GM12878 (cell line): ENCODE results near the gene DLG2. TPM values are rescaled to one million over a fixed set of nuclear protein-coding genes. Genes with fewer than 3 reads are reported as not detected.

ENCODE experiments used
- ATAC-seq: fragments of 200-7000 bp; cut with Tn5 transposase; 3 replicates; pipeline ENCODE4 v1.9.1; 2020; ENCODE audit warnings: mild to moderate bottlenecking, moderate library complexity
- BruUV-seq: library from RNA; stranded (reverse); fragments of 400-500 nt; replicated peaks from 2 replicates; lab custom pipeline; 2021; lab: Mats Ljungman, UMichigan
- CTCF ChIA-PET: fragments of 300-600 bp; sonication (Branson Sonifier 250); formaldehyde crosslinking; extraction: SDS; loops from one replicate; lab custom pipeline; 2021; ENCODE audit warnings: inconsistent platforms; lab: Yijun Ruan, JAX
- POLR2A ChIA-PET: fragments of 350-600 bp; formaldehyde crosslinking; extraction: SDS; loops from one replicate; lab custom pipeline; 2021; ENCODE audit warnings: inconsistent platforms; lab: Charles Lee
- RAD21 ChIA-PET: fragments of 300-600 bp; sonication (Branson Sonifier 250); formaldehyde crosslinking; loops from one replicate; lab custom pipeline; 2023; ENCODE audit warnings: antibody characterized with exemption; ENCODE audit not compliant: unreplicated experiment; lab: Charles Lee
- SMC1A ChIA-PET: fragments of 300-600 bp; sonication (Branson Sonifier 250); formaldehyde crosslinking; loops from one replicate; lab custom pipeline; 2023; ENCODE audit not compliant: unreplicated experiment, uncharacterized antibody; lab: Charles Lee
- DNase-seq: peaks from one replicate; pipeline ENCODE4 v3.0.0-alpha.2; 2011; ENCODE audit warnings: low read depth, low spot score
- FAIRE-seq: peaks from 3 replicates; lab custom pipeline; 2011; peaks lifted over from hg19 to GRCh38; lab: Jason Lieb, UNC
- H2AFZ ChIP-seq: 2 replicates; pipeline ENCODE4 v1.6.0; 2011; ENCODE audit warnings: low read depth, low read length, control low read depth; ENCODE audit not compliant: control insufficient read depth
- H3K27ac ChIP-seq: 2 replicates; pipeline ENCODE4 v1.5.1; 2011; ENCODE audit warnings: control low read depth; ENCODE audit not compliant: control insufficient read depth, insufficient read depth
- H3K27me3 ChIP-seq, 2 experiments: replicated peaks in 1 of 2; 2 replicates each; pipeline versions ENCODE4 v1.6.0 to v1.6.1; 2011; ENCODE audit warnings: low read length in 1 of 2; ENCODE audit not compliant: control insufficient read depth in 2 of 2, insufficient read depth in 2 of 2
- H3K36me3 ChIP-seq, 2 experiments: 2 replicates each; pipeline ENCODE4 v1.5.1; 2011; ENCODE audit warnings: low read length in 1 of 2; ENCODE audit not compliant: control insufficient read depth in 2 of 2, insufficient read depth in 2 of 2
- H3K4me1 ChIP-seq: 2 replicates; pipeline ENCODE4 v1.6.1; 2011; ENCODE audit warnings: mild to moderate bottlenecking, low read length, moderate library complexity, mixed read lengths; ENCODE audit not compliant: control insufficient read depth, insufficient read depth
- H3K4me2 ChIP-seq: 2 replicates; pipeline ENCODE4 v1.6.0; 2011; ENCODE audit warnings: control low read depth; ENCODE audit not compliant: control insufficient read depth, insufficient read depth
- H3K4me3 ChIP-seq: fragments of 200-600 bp; sonication (generic); 2 replicates; pipeline ENCODE4 v1.5.1; 2016
- H3K79me2 ChIP-seq: 2 replicates; pipeline ENCODE4 v1.6.0; 2011; ENCODE audit warnings: low read length; ENCODE audit not compliant: control insufficient read depth, insufficient read depth
- H3K9ac ChIP-seq: 2 replicates; pipeline ENCODE4 v1.8.0; 2011; ENCODE audit warnings: low read length, control low read depth, mixed read lengths; ENCODE audit not compliant: control insufficient read depth, insufficient read depth
- H3K9me3 ChIP-seq: replicated peaks from 3 replicates; pipeline ENCODE4 v1.5.1; 2011; ENCODE audit warnings: mild to moderate bottlenecking, low read length; ENCODE audit not compliant: control insufficient read depth, insufficient read depth
- H4K20me1 ChIP-seq: 2 replicates; pipeline ENCODE4 v1.6.0; 2011; ENCODE audit not compliant: control insufficient read depth, insufficient read depth
- CBX3 ChIP-seq: fragments of 200-600 bp; sonication (generic); IDR thresholded peaks from 2 replicates; pipeline ENCODE4 v1.6.1; 2016; ENCODE audit warnings: low read depth, borderline replicate concordance
- DPF2 ChIP-seq: fragments of 450-650 bp; IDR thresholded peaks from 2 replicates; pipeline ENCODE4 v1.6.1; 2017; ENCODE audit warnings: mild to moderate bottlenecking
- E4F1 ChIP-seq: fragments of 450-650 bp; IDR thresholded peaks from 2 replicates; pipeline ENCODE4 v1.6.1; 2018; ENCODE audit warnings: borderline replicate concordance, mild to moderate bottlenecking; ENCODE audit not compliant: partially characterized antibody
- HDAC6 ChIP-seq: fragments of 200-600 bp; sonication (generic); IDR thresholded peaks from one replicate; pipeline ENCODE4 v1.8.0; 2017; ENCODE audit warnings: antibody characterized with exemption; ENCODE audit not compliant: unreplicated experiment
- IRF4 ChIP-seq: IDR thresholded peaks from 2 replicates; pipeline ENCODE4 v1.6.1; 2011; ENCODE audit warnings: low read depth, low read length
- JUNB ChIP-seq: IDR thresholded peaks from 2 replicates; pipeline ENCODE4 v1.6.1; 2016; ENCODE audit warnings: antibody characterized with exemption, mild to moderate bottlenecking
- KDM1A ChIP-seq: fragments of 200-600 bp; sonication (generic); IDR thresholded peaks from 2 replicates; pipeline ENCODE4 v1.6.1; 2016; ENCODE audit warnings: borderline replicate concordance
- NR2F1 ChIP-seq: fragments of 450-650 bp; conservative IDR thresholded peaks from 2 replicates; pipeline ENCODE4 v1.6.1; 2017; ENCODE audit warnings: mild to moderate bottlenecking
- POU2F2 ChIP-seq: IDR thresholded peaks from 3 replicates; pipeline ENCODE4 v1.6.1; 2011; ENCODE audit warnings: low read depth, mild to moderate bottlenecking, low read length, borderline replicate concordance
- TCF12 ChIP-seq: IDR thresholded peaks from 2 replicates; pipeline ENCODE4 v1.6.1; 2011; ENCODE audit warnings: low read depth, mild to moderate bottlenecking, low read length
- YBX1 ChIP-seq: fragments of 450-650 bp; IDR thresholded peaks from 2 replicates; pipeline ENCODE4 v1.6.1; 2016; ENCODE audit warnings: antibody characterized with exemption
- ZBED1 ChIP-seq: IDR thresholded peaks from 2 replicates; pipeline ENCODE4 v1.6.1; 2016; ENCODE audit warnings: borderline replicate concordance
- ZNF622 ChIP-seq: fragments of 450-650 bp; IDR thresholded peaks from 2 replicates; pipeline ENCODE4 v1.6.1; 2017; ENCODE audit warnings: mild to moderate bottlenecking, inconsistent platforms
- WGBS: methylation state at CpG from one replicate; pipeline ENCODE4 v1.1.6; 2016; ENCODE audit warnings: low lambda C conversion rate; ENCODE audit not compliant: insufficient replicate concordance, insufficient coverage; ENCODE audit errors: missing lambda C conversion rate; 5-methylcytosine and 5-hydroxymethylcytosine counted together
- in situ Hi-C: fragments of 300-500 bp; cut with MboI; formaldehyde crosslinking; loops from 9 replicates; pipeline ENCODE4 v1.14.3; 2018; ENCODE audit warnings: mixed read lengths
- intact Hi-C: fragments of 100-400 bp; cut with micrococcal nuclease; formaldehyde crosslinking; loops from one replicate; pipeline ENCODE4 v1.14.2; 2022; ENCODE audit not compliant: unreplicated experiment
- polyA plus RNA-seq, 11 experiments: library from polyadenylated mRNA; depleted of rRNA in 4 of 11; unstranded in 6 of 11; stranded (reverse) in 5 of 11; fragments of >200 nt; fragmentation: Nextera tagmentation in 4 of 11; fragmentation: Illumina TruSeq in 1 of 11; extraction: Ambion mirVana in 4 of 11; extraction: Trizol in 1 of 11; gene quantifications; 1 replicate in 1 of 11; 2 replicates in 10 of 11; pipeline versions ENCODE4 v1.2.1 to v1.2.3, GENCODE V29; 2011 to 2016; ENCODE audit warnings: inconsistent platforms in 2 of 11, missing spikeins in 2 of 11, low read depth in 1 of 11
- total RNA-seq, 4 experiments: library from RNA; depleted of rRNA in 3 of 4; stranded (reverse); fragments of >200 nt in 3 of 4; fragmentation: Illumina TruSeq in 1 of 4; extraction: Trizol in 1 of 4; gene quantifications; 2 replicates each; pipeline versions ENCODE4 v1.2.1 to v1.2.3, GENCODE V29; 2013 to 2021
- TF ChIP-seq, protein P1 (sequence below): fragments of 450-650 bp; conservative IDR thresholded peaks from 2 replicates; pipeline ENCODE4 v1.6.1; 2017; ENCODE audit warnings: mild to moderate bottlenecking, moderate library complexity

Gene DLG2
- total and polyA plus RNA-seq, 10 of the 15 experiments (the other 5 are each of a cell fraction or from before 2014, with no cell fraction given): 0.09 to 0.98 (median 0.35) TPM

DNA sequence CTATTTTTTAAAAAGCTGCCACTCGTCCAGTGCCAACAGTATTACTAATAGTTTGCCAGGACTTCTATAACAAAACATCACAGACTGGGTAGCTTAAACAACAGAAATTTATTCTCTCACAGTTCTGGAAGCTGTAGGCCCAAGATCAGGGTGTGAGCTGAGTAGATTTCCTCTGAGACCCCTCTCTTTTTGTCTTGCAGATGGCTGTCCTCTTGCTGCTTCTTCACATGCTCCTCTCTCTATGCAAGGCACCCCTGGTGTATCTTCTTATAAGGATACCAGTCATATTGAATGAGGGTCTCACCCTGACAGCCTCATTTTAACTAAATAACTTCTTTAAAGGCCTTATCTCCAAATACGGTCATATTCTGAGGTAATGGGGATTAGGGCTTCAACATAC lies 390.9 kb downstream of the DLG2 start:
- no peak overlapping the region for H2AFZ ChIP-seq
- TF ChIP-seq KDM1A: no peak
- TF ChIP-seq HDAC6: no peak
- no peak for TF ChIP-seq YBX1
- TF ChIP-seq ZBED1: no peak
- no peak for TF ChIP-seq JUNB
- TF ChIP-seq, protein P1, sequence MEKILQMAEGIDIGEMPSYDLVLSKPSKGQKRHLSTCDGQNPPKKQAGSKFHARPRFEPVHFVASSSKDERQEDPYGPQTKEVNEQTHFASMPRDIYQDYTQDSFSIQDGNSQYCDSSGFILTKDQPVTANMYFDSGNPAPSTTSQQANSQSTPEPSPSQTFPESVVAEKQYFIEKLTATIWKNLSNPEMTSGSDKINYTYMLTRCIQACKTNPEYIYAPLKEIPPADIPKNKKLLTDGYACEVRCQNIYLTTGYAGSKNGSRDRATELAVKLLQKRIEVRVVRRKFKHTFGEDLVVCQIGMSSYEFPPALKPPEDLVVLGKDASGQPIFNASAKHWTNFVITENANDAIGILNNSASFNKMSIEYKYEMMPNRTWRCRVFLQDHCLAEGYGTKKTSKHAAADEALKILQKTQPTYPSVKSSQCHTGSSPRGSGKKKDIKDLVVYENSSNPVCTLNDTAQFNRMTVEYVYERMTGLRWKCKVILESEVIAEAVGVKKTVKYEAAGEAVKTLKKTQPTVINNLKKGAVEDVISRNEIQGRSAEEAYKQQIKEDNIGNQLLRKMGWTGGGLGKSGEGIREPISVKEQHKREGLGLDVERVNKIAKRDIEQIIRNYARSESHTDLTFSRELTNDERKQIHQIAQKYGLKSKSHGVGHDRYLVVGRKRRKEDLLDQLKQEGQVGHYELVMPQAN: no peak
- TF ChIP-seq, all 136 proteins: peak for 0
- WGBS: 23% methylated on average over 2 of the region's 2 CpGs
- no peak overlapping the region for H3K27ac ChIP-seq
- H4K20me1 ChIP-seq: no peaks in the 10 kb centered on the region
- ATAC-seq (no peak), FAIRE-seq (no peak), DNase-seq (no peak)
- no TSS peak for BruUV-seq
- H3K9me3 ChIP-seq: no peaks in the 10 kb centered on the region
- H3K4me2 ChIP-seq: no peak overlapping the region
- H3K4me3 ChIP-seq: no peak overlapping the region
- ChIA-PET CTCF (no interaction called here), SMC1A (no interaction called here), RAD21 (no interaction called here), POLR2A (no interaction called here)
- in situ Hi-C loops (no loop called here), intact Hi-C loops (no loop called here)
- no peak overlapping the region for H3K9ac ChIP-seq
- no peaks in the 10 kb centered on the region; a peak in 1 of 4 replicates for H3K27me3 ChIP-seq
- no peaks in the 10 kb centered on the region for H3K4me1 ChIP-seq
- H3K79me2 ChIP-seq: no peaks in the 10 kb centered on the region
- H3K36me3 ChIP-seq: no peaks in the 10 kb centered on the region

GRCh38 chr11:85232559-85232958 lies 394.6 kb downstream of the DLG2 start:
- ATAC-seq (no peak), FAIRE-seq (no peak), DNase-seq (no peak)
- POLR2A ChIA-PET: no interaction called here
- Histone ChIP-seq H3K79me2 (no peaks in the 10 kb centered on the region), H3K27me3 (no peaks in the 10 kb centered on the region), H2AFZ (no peak overlapping the region), H3K4me3 (no peak overlapping the region), H3K9ac (no peak overlapping the region), H4K20me1 (no peaks in the 10 kb centered on the region), H3K36me3 (no peaks in the 10 kb centered on the region), H3K27ac (no peak overlapping the region), H3K9me3 (no peaks in the 10 kb centered on the region), H3K4me2 (no peak overlapping the region), H3K4me1 (no peaks in the 10 kb centered on the region)
- no peak for TF ChIP-seq E4F1
- TF ChIP-seq TCF12: no peak
- TF ChIP-seq DPF2: no peak
- TF ChIP-seq ZNF622: no peak
- no peak for TF ChIP-seq NR2F1
- no peak for TF ChIP-seq IRF4
- no peak for TF ChIP-seq CBX3
- no peak for TF ChIP-seq POU2F2
- WGBS: 0% methylated on average over 2 of the region's 2 CpGs
- in situ Hi-C loops (no loop called here), intact Hi-C loops (no loop called here)
- SMC1A ChIA-PET: no interaction called here
- CTCF ChIA-PET: no interaction called here
- BruUV-seq: no TSS peak
- RAD21 ChIA-PET: no interaction called here
